GM12878 (cell line): ENCODE data around the gene CDC16.

ENCODE experiments used
- ATF3 ChIP-seq: IDR thresholded peaks from 2 replicates; pipeline ENCODE4 v1.6.1; 2011; ENCODE audit warnings: low read depth, mild to moderate bottlenecking, low read length, moderate library complexity, borderline replicate concordance; ENCODE audit errors: extremely low read depth
- ATF7 ChIP-seq: fragments of 450-650 bp; IDR thresholded peaks from 2 replicates; pipeline ENCODE4 v1.6.1; 2016; ENCODE audit warnings: low read depth, mild to moderate bottlenecking
- BCL3 ChIP-seq: IDR thresholded peaks from 2 replicates; pipeline ENCODE4 v1.6.1; 2011; ENCODE audit warnings: borderline replicate concordance, low read depth, mild to moderate bottlenecking, moderate library complexity, low read length; ENCODE audit not compliant: insufficient read depth, poor library complexity, severe bottlenecking
- CEBPB ChIP-seq, 2 experiments: fragments of 150-350 bp in 1 of 2; IDR thresholded peaks; 2 replicates each; pipeline ENCODE4 v1.6.1; 2012 to 2014; ENCODE audit warnings: low read depth in 2 of 2, low read length in 2 of 2, borderline replicate concordance in 1 of 2, inconsistent platforms in 1 of 2
- CTCF ChIP-seq, 3 experiments: IDR thresholded peaks in 2 of 3; conservative IDR thresholded peaks in 1 of 3; 2 replicates each; pipeline ENCODE4 v1.5.1; 2011; ENCODE audit warnings: low read depth in 3 of 3, low read length in 3 of 3, mild to moderate bottlenecking in 3 of 3, control low read depth in 2 of 3, moderate library complexity in 2 of 3, inconsistent platforms in 1 of 3, mixed read lengths in 1 of 3; ENCODE audit not compliant: control insufficient read depth in 2 of 3, insufficient read depth in 1 of 3; ENCODE audit errors: extremely low read depth in 1 of 3
- EGR1 ChIP-seq, 2 experiments: IDR thresholded peaks; 1 replicate in 1 of 2; 2 replicates in 1 of 2; pipeline ENCODE4 v1.6.1; 2011 to 2012; ENCODE audit warnings: low read depth in 2 of 2, low read length in 2 of 2, borderline replicate concordance in 1 of 2, mild to moderate bottlenecking in 1 of 2, moderate library complexity in 1 of 2
- NR2C2 ChIP-seq: IDR thresholded peaks from 2 replicates; pipeline ENCODE4 v1.6.1; 2011; ENCODE audit warnings: borderline replicate concordance, low read depth; ENCODE audit not compliant: control insufficient read depth, insufficient read length
- NR2F1 ChIP-seq: fragments of 450-650 bp; conservative IDR thresholded peaks from 2 replicates; pipeline ENCODE4 v1.6.1; 2017; ENCODE audit warnings: mild to moderate bottlenecking
- POLR2A ChIP-seq: IDR thresholded peaks from 2 replicates; pipeline ENCODE4 v1.6.1; 2011; ENCODE audit warnings: low read depth, mild to moderate bottlenecking, low read length
- SMAD1 ChIP-seq: fragments of 450-650 bp; IDR thresholded peaks from 2 replicates; pipeline ENCODE4 v1.6.1; 2018; ENCODE audit warnings: mild to moderate bottlenecking, low read depth; ENCODE audit not compliant: partially characterized antibody
- SP1 ChIP-seq: IDR thresholded peaks from one replicate; pipeline ENCODE4 v1.6.1; 2011; ENCODE audit warnings: low read depth, low read length
- SPI1 ChIP-seq: IDR thresholded peaks from 2 replicates; pipeline ENCODE4 v1.6.1; 2011; ENCODE audit warnings: low read depth, mild to moderate bottlenecking, low read length, moderate library complexity, borderline replicate concordance; ENCODE audit not compliant: insufficient read depth
- STAT1 ChIP-seq: fragments of 450-650 bp; conservative IDR thresholded peaks from 2 replicates; pipeline ENCODE4 v1.6.1; 2014; ENCODE audit warnings: antibody characterized with exemption, mild to moderate bottlenecking

- TF ChIP-seq CTCF (IDR thresholded peaks at IDR 0.05 in 2 of 3, conservative IDR thresholded peaks at IDR 0.05 in 1 of 3; ENCODE audit: control insufficient read depth in 2 of 3, extremely low read depth in 1 of 3, insufficient read depth in 1 of 3, low read depth in 3 of 3, low read length in 3 of 3) (no peak), SP1 (no peak), STAT1 (no peak), SMAD1 (no peak), POLR2A (no peak), NR2C2 (no peak), SPI1 (no peak), EGR1 (IDR thresholded peaks at IDR 0.05; ENCODE audit: borderline replicate concordance in 1 of 2, low read depth in 2 of 2, low read length in 2 of 2) (no peak), ATF3 (no peak), BCL3 (no peak), CEBPB (IDR thresholded peaks at IDR 0.05; ENCODE audit: borderline replicate concordance in 1 of 2, low read depth in 2 of 2, low read length in 2 of 2) (no peak), ATF7 (no peak), NR2F1 (no peak)
These were observed 6.5 kb upstream of the CDC16 start for GRCh38 chr13:114228176-114228575.
